GM12892 (cell line): ENCODE results near the gene MYO18A.

Experiments used
- POLR2A ChIP-seq: IDR thresholded peaks from 2 replicates; pipeline ENCODE4 v1.6.1; 2011; ENCODE audit warnings: low read depth, low read length, control low read depth
- POLR2AphosphoS5 ChIP-seq: IDR thresholded peaks from 2 replicates; pipeline ENCODE4 v1.6.1; 2011; ENCODE audit warnings: low read depth, low read length, control low read depth

DNA sequence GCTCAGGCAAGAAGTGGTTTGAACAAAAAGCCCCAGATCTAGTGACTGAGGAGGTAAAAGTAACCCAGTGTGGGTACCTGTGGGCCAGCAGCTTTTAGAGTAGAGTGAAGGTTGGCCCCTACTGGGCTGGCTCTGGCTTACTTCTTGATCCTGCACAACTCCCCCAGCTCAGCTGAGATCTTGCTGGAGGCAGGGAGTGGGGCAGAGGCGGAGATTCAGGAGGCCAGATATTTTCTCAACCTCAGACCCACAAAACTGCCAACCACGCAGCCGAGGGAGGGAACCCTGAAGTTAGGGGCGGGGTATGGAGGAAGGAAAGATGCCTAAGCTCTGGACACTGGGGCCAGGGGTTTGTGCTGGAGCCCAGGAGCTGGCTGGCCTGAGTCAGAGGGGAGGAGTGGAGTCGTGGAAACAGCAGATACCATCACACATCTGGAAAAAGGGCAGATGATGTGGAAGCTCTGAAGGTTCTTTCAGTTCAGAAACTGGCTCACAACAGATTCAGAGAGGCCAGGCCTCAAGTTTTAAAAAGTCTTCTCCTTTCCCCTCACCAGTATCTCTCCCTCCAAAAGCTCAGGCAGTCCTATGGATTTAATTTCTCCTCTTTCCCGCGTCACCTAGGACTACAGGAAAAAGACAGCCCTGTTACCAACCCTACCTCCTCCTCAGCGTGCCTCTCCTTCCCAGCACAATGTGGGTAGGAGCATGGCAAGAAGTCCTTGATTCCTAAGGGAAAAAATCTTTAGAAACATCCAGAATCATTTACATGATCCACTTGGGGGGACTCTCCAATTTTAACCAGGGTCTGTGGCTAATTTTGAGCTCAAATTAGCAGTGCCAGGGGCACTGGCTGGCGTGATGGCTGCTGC is 48.1 kb downstream of the MYO18A start:
- no peak for TF ChIP-seq POLR2A
- no peak for TF ChIP-seq POLR2AphosphoS5
